Neural cell (in vitro differentiated cells): Measurements from ENCODE around the gene CARD19.

Experiments used
- CTCF ChIP-seq: fragments of 450-650 bp; IDR thresholded peaks from 2 replicates; pipeline ENCODE4 v1.5.1; 2014; ENCODE audit warnings: antibody characterized with exemption, mild to moderate bottlenecking, moderate library complexity; ENCODE audit not compliant: poor library complexity, severe bottlenecking
- EP300 ChIP-seq: fragments of 450-650 bp; conservative IDR thresholded peaks from 2 replicates; pipeline ENCODE4 v1.6.1; 2014; ENCODE audit warnings: antibody characterized with exemption, mild to moderate bottlenecking, moderate library complexity; ENCODE audit not compliant: poor library complexity, severe bottlenecking
- REST ChIP-seq: IDR thresholded peaks from 2 replicates; pipeline ENCODE4 v1.6.1; 2012; ENCODE audit warnings: borderline replicate concordance

GRCh38 chr9:93066978-93067603 is 28.9 kb upstream of the CARD19 start:
- TF ChIP-seq CTCF (no peak), EP300 (no peak), REST (no peak)
